Measurements from ENCODE around the gene SRL. TPM values are rescaled to one million over a fixed set of nuclear protein-coding genes. Genes with fewer than 3 reads are reported as not detected.

Gene SRL
- total and polyA plus RNA-seq, 2 of the 8 experiments (the other 6 are each of a cell fraction or from before 2014, with no cell fraction given), result 0.05 TPM; not detected in 1

DNA sequence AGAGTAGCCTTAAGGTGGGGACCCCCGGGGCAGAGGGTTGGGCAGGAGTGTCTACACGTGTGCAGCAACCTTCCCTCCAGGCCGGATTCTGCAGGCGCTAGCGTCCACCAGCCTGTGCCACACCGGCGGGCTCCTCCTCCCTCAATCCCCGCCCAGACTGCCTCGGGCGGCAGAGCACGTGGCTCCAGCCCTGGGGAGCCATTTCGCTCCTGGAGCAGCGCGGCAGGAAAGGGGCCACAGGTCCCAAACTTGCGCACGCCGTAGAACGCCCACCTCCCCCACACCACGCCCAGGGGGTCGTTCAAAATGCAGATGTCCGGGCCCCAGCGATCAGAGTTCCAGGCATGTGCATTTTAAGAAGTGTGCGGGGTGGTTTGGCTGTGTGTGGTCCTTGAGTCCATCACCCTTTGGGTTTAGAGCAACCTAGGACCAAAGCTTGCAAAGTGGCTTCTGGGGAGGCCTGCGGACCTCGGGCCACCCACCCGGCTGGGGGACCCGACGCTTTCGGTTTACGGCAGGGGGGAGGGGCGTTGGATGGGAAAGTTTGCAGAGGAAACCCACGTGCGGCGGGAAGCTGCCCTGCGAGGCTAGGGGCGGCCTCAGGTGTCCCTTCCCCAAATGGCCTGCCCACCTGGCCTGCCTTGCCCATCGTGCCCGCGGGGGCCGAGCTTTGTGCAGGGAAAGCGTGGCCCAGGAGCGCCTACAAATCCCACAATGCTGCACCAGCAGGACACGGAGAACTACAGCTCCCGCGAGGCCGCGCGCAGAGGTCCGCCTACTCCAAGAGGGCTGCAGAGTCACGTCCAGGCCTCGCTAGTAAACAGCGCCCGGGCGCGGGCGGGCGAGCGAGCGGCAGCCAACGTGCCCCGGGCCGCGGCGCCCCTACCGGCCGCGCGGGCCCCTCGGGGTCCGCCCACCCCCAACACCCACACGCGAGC is 29.6 kb upstream of the SRL start (continued):
- TF ChIP-seq FOSL1 (IDR thresholded peaks at IDR 0.05; ENCODE audit: insufficient read depth, low read depth, low read length), result no peak
- TF ChIP-seq BCL11A (IDR thresholded peaks at IDR 0.05; ENCODE audit: low read depth in 2 of 2, low read length in 2 of 2), result no peak
- TF ChIP-seq EZH2 (IDR thresholded peaks at IDR 0.05; ENCODE audit: low read depth, low read length, severe bottlenecking), result no peak
- TF ChIP-seq EP300 (IDR thresholded peaks at IDR 0.05; ENCODE audit: borderline replicate concordance in 1 of 2, low read depth in 2 of 2, low read length in 2 of 2), result no peak
- TF ChIP-seq CTBP2 (IDR thresholded peaks at IDR 0.05; ENCODE audit: borderline replicate concordance, insufficient read depth, insufficient read length, low read length), result no peak
- 0 out of 2 replicates have a peak, but pooled peaks have one; percentile 33 for TF ChIP-seq SP1 (IDR thresholded peaks at IDR 0.05; ENCODE audit: low read depth, low read length)
- TF ChIP-seq CBX8 (IDR thresholded peaks at IDR 0.05; ENCODE audit: borderline replicate concordance, low read depth, low read length), result no peak
- peak; percentile 83 for TF ChIP-seq TAF1 (IDR thresholded peaks at IDR 0.05; ENCODE audit: low read depth, low read length)
- no peak; the same call in none of the 2 replicates for TF ChIP-seq SP4 (IDR thresholded peaks at IDR 0.05; ENCODE audit: low read length)
- TF ChIP-seq CREB1 (IDR thresholded peaks at IDR 0.05), result peak; percentile 68; the same call in 1 of the 2 replicates
- TF ChIP-seq ZNF274 (IDR thresholded peaks at IDR 0.05; ENCODE audit: borderline replicate concordance, extremely low read depth, low read length), result no peak
- TF ChIP-seq SP2 (IDR thresholded peaks at IDR 0.05; ENCODE audit: low read length), result no peak
- peak; percentile 79 for TF ChIP-seq YY1 (IDR thresholded peaks at IDR 0.05; ENCODE audit: low read depth, low read length)
- no peak for TF ChIP-seq EGR1 (IDR thresholded peaks at IDR 0.05; ENCODE audit: borderline replicate concordance, low read depth, low read length)
- TF ChIP-seq SRF (IDR thresholded peaks at IDR 0.05; ENCODE audit: low read depth, low read length), result no peak
- no peak for TF ChIP-seq CHD1 (IDR thresholded peaks at IDR 0.05; ENCODE audit: low read depth, low read length)
- TF ChIP-seq SIN3A (conservative IDR thresholded peaks at IDR 0.05 in 1 of 2, IDR thresholded peaks at IDR 0.05 in 1 of 2; ENCODE audit: low read depth in 1 of 2, low read length in 2 of 2), result peak; percentile 8 to 31; a peak in 1 of 4 replicates
- no peak for TF ChIP-seq RNF2 (IDR thresholded peaks at IDR 0.05; ENCODE audit: borderline replicate concordance, low read depth, low read length, missing control alignments, poor library complexity, severe bottlenecking)
- TF ChIP-seq HDAC6 (IDR thresholded peaks at IDR 0.05; ENCODE audit: low read depth, low read length), result no peak
- TF ChIP-seq TBP (IDR thresholded peaks at IDR 0.05; ENCODE audit: low read depth, low read length), result peak; percentile 79
- no peak for TF ChIP-seq JUND (IDR thresholded peaks at IDR 0.05; ENCODE audit: low read length)
- TF ChIP-seq POLR2AphosphoS5 (IDR thresholded peaks at IDR 0.05; ENCODE audit: low read depth, low read length), result peak; percentile 66
- TF ChIP-seq GABPA (IDR thresholded peaks at IDR 0.05; ENCODE audit: borderline replicate concordance, insufficient read depth, low read length), result no peak
- TF ChIP-seq NANOG (IDR thresholded peaks at IDR 0.05; ENCODE audit: insufficient read depth, low read depth, low read length, poor library complexity, severe bottlenecking), result peak; percentile 8

All from H1 (cell line).